Measurements from ENCODE around the gene ABCA5.

ABCA5 gene

GRCh38 chr17:69320908-69321238, 6.1 kb downstream of the ABCA5 start:
- Histone ChIP-seq H3K4ac (ENCODE audit: low read depth in 1 of 2, low read length in 2 of 2) (no peak overlapping the region), H3K4me3 (ENCODE audit: insufficient read depth in 1 of 2, low read depth in 1 of 2, low read length in 2 of 2) (no peak overlapping the region), H3K4me2 (ENCODE audit: low read length, poor library complexity, severe bottlenecking) (no peak overlapping the region), H2BK15ac (ENCODE audit: low read depth, poor library complexity, severe bottlenecking) (no peak overlapping the region), H2AFZ (ENCODE audit: low read depth, low read length) (no peak overlapping the region), H3K9ac (ENCODE audit: low read length) (no peak overlapping the region), H3K14ac (ENCODE audit: low read length in 2 of 2) (no peak overlapping the region), H3K9me3 (ENCODE audit: control insufficient read depth, low read length) (no peaks in the 10 kb centered on the region), H3K4me1 (ENCODE audit: control insufficient read depth, insufficient read depth, low read depth, low read length) (peaks cover 2% of the 10 kb centered on the region), H2BK120ac (ENCODE audit: low read depth, low read length) (no peak overlapping the region), H3K27me3 (ENCODE audit: control insufficient read depth in 1 of 2, insufficient read depth in 1 of 2, low read length in 2 of 2) (no peaks in the 10 kb centered on the region), H4K8ac (ENCODE audit: low read length) (no peak overlapping the region), H3K36me3 (ENCODE audit: control insufficient read depth in 1 of 2, insufficient read depth in 2 of 2, low read depth in 1 of 2, low read length in 2 of 2) (no peaks in the 10 kb centered on the region), H3K23ac (ENCODE audit: low read length in 2 of 2) (no peak overlapping the region), H3K18ac (ENCODE audit: low read depth in 1 of 2, low read length in 2 of 2) (no peak overlapping the region), H2BK12ac (ENCODE audit: low read length in 2 of 2) (no peak overlapping the region), H2AK5ac (ENCODE audit: low read length, severe bottlenecking) (no peak overlapping the region), H3K79me1 (replicated peaks; ENCODE audit: low read length, poor library complexity, severe bottlenecking) (peaks cover 19% of the 10 kb centered on the region), H3K27ac (ENCODE audit: low read length, poor library complexity, severe bottlenecking) (no peak overlapping the region), H4K91ac (ENCODE audit: low read length) (no peak overlapping the region), H2BK5ac (ENCODE audit: low read depth, low read length, poor library complexity, severe bottlenecking) (no peak overlapping the region)
- 88% methylated on average over 4 of the region's 4 CpGs for WGBS
- no peak for DNase-seq

GRCh38 chr17:69320210-69320907, 6.6 kb downstream of the ABCA5 start:
- no peak overlapping the region for H3K9ac ChIP-seq (ENCODE audit: low read length)
- no peak overlapping the region for H3K23ac ChIP-seq (ENCODE audit: low read length in 2 of 2)
- no peak for DNase-seq
- no peaks in the 10 kb centered on the region for H3K27me3 ChIP-seq (ENCODE audit: control insufficient read depth in 1 of 2, insufficient read depth in 1 of 2, low read length in 2 of 2)
- WGBS: 82% methylated on average over 2 of the region's 5 CpGs
- H3K4me1 ChIP-seq (ENCODE audit: control insufficient read depth, insufficient read depth, low read depth, low read length): no peaks in the 10 kb centered on the region
- H3K36me3 ChIP-seq (ENCODE audit: control insufficient read depth in 1 of 2, insufficient read depth in 2 of 2, low read depth in 1 of 2, low read length in 2 of 2): no peaks in the 10 kb centered on the region
- no peak overlapping the region for H3K14ac ChIP-seq (ENCODE audit: low read length in 2 of 2)
- H2AK5ac ChIP-seq (ENCODE audit: low read length, severe bottlenecking): no peak overlapping the region
- no peaks in the 10 kb centered on the region for H3K9me3 ChIP-seq (ENCODE audit: control insufficient read depth, low read length)
- peaks cover 17% of the 10 kb centered on the region for H3K79me1 ChIP-seq (replicated peaks; ENCODE audit: low read length, poor library complexity, severe bottlenecking)
- H2BK12ac ChIP-seq (ENCODE audit: low read length in 2 of 2): no peak overlapping the region
- H3K4me2 ChIP-seq (ENCODE audit: low read length, poor library complexity, severe bottlenecking): no peak overlapping the region
- H4K91ac ChIP-seq (ENCODE audit: low read length): no peak overlapping the region
- H2AFZ ChIP-seq (ENCODE audit: low read depth, low read length): no peak overlapping the region
- H3K18ac ChIP-seq (ENCODE audit: low read depth in 1 of 2, low read length in 2 of 2): no peak overlapping the region
- no peak overlapping the region for H3K27ac ChIP-seq (ENCODE audit: low read length, poor library complexity, severe bottlenecking)
- no peak overlapping the region for H3K4ac ChIP-seq (ENCODE audit: low read depth in 1 of 2, low read length in 2 of 2)
- H2BK5ac ChIP-seq (ENCODE audit: low read depth, low read length, poor library complexity, severe bottlenecking): no peak overlapping the region
- H3K4me3 ChIP-seq (ENCODE audit: insufficient read depth in 1 of 2, low read depth in 1 of 2, low read length in 2 of 2): no peak overlapping the region
- H2BK15ac ChIP-seq (ENCODE audit: low read depth, poor library complexity, severe bottlenecking): no peak overlapping the region
- H4K8ac ChIP-seq (ENCODE audit: low read length): no peak overlapping the region
- H2BK120ac ChIP-seq (ENCODE audit: low read depth, low read length): no peak overlapping the region

- no peak overlapping the region for H3K14ac ChIP-seq (ENCODE audit: low read length in 2 of 2)
- no peak overlapping the region for H2BK12ac ChIP-seq (ENCODE audit: low read length in 2 of 2)
- no peak overlapping the region for H3K9ac ChIP-seq (ENCODE audit: low read length)
- H4K8ac ChIP-seq (ENCODE audit: low read length): no peak overlapping the region
- no peak overlapping the region for H2BK5ac ChIP-seq (ENCODE audit: low read depth, low read length, poor library complexity, severe bottlenecking)
- H3K27ac ChIP-seq (ENCODE audit: low read length, poor library complexity, severe bottlenecking): no peak overlapping the region
- H3K4me3 ChIP-seq (ENCODE audit: insufficient read depth in 1 of 2, low read depth in 1 of 2, low read length in 2 of 2): no peak overlapping the region
- H2BK120ac ChIP-seq (ENCODE audit: low read depth, low read length): no peak overlapping the region
- H3K4me2 ChIP-seq (ENCODE audit: low read length, poor library complexity, severe bottlenecking): no peak overlapping the region
- no peak overlapping the region for H4K91ac ChIP-seq (ENCODE audit: low read length)
- no peak overlapping the region for H2AFZ ChIP-seq (ENCODE audit: low read depth, low read length)
- H3K27me3 ChIP-seq (ENCODE audit: control insufficient read depth in 1 of 2, insufficient read depth in 1 of 2, low read length in 2 of 2): no peaks in the 10 kb centered on the region
- no peaks in the 10 kb centered on the region for H3K9me3 ChIP-seq (ENCODE audit: control insufficient read depth, low read length)
- no peak for DNase-seq
- H2BK15ac ChIP-seq (ENCODE audit: low read depth, poor library complexity, severe bottlenecking): no peak overlapping the region
- H3K36me3 ChIP-seq (ENCODE audit: control insufficient read depth in 1 of 2, insufficient read depth in 2 of 2, low read depth in 1 of 2, low read length in 2 of 2): no peaks in the 10 kb centered on the region
- no peaks in the 10 kb centered on the region for H3K4me1 ChIP-seq (ENCODE audit: control insufficient read depth, insufficient read depth, low read depth, low read length)
- WGBS: 100% methylated on average over 1 of the region's 1 CpG
- no peak overlapping the region for H2AK5ac ChIP-seq (ENCODE audit: low read length, severe bottlenecking)
- no peak overlapping the region for H3K23ac ChIP-seq (ENCODE audit: low read length in 2 of 2)
- H3K79me1 ChIP-seq (replicated peaks; ENCODE audit: low read length, poor library complexity, severe bottlenecking): peaks cover 10% of the 10 kb centered on the region
- H3K18ac ChIP-seq (ENCODE audit: low read depth in 1 of 2, low read length in 2 of 2): no peak overlapping the region
- no peak overlapping the region for H3K4ac ChIP-seq (ENCODE audit: low read depth in 1 of 2, low read length in 2 of 2)
These were observed 9.3 kb downstream of the ABCA5 start for GRCh38 chr17:69317625-69318024.

GRCh38 chr17:69314246-69315065, 12.5 kb downstream of the ABCA5 start:
- Histone ChIP-seq H4K8ac (ENCODE audit: low read length) (no peak overlapping the region), H3K14ac (ENCODE audit: low read length in 2 of 2) (no peak overlapping the region), H3K23ac (ENCODE audit: low read length in 2 of 2) (no peak overlapping the region), H3K4ac (ENCODE audit: low read depth in 1 of 2, low read length in 2 of 2) (no peak overlapping the region), H3K79me1 (replicated peaks; ENCODE audit: low read length, poor library complexity, severe bottlenecking) (peaks cover 8% of the 10 kb centered on the region), H3K27ac (ENCODE audit: low read length, poor library complexity, severe bottlenecking) (no peak overlapping the region), H2BK5ac (ENCODE audit: low read depth, low read length, poor library complexity, severe bottlenecking) (no peak overlapping the region), H3K36me3 (ENCODE audit: control insufficient read depth in 1 of 2, insufficient read depth in 2 of 2, low read depth in 1 of 2, low read length in 2 of 2) (no peaks in the 10 kb centered on the region), H3K4me2 (ENCODE audit: low read length, poor library complexity, severe bottlenecking) (no peak overlapping the region), H2BK12ac (ENCODE audit: low read length in 2 of 2) (no peak overlapping the region), H3K9ac (ENCODE audit: low read length) (no peak overlapping the region), H3K9me3 (ENCODE audit: control insufficient read depth, low read length) (no peaks in the 10 kb centered on the region), H3K18ac (ENCODE audit: low read depth in 1 of 2, low read length in 2 of 2) (no peak overlapping the region), H3K4me3 (ENCODE audit: insufficient read depth in 1 of 2, low read depth in 1 of 2, low read length in 2 of 2) (no peak overlapping the region), H3K27me3 (ENCODE audit: control insufficient read depth in 1 of 2, insufficient read depth in 1 of 2, low read length in 2 of 2) (no peaks in the 10 kb centered on the region), H3K4me1 (ENCODE audit: control insufficient read depth, insufficient read depth, low read depth, low read length) (no peaks in the 10 kb centered on the region), H2BK120ac (ENCODE audit: low read depth, low read length) (no peak overlapping the region), H4K91ac (ENCODE audit: low read length) (no peak overlapping the region), H2AFZ (ENCODE audit: low read depth, low read length) (no peak overlapping the region), H2BK15ac (ENCODE audit: low read depth, poor library complexity, severe bottlenecking) (no peak overlapping the region), H2AK5ac (ENCODE audit: low read length, severe bottlenecking) (no peak overlapping the region)
- 60% methylated on average over 6 of the region's 6 CpGs for WGBS
- DNase-seq: no peak

All from mesenchymal stem cell (in vitro differentiated cells and primary cell).